ENCODE measurements around the gene SHMT2. TPM values are rescaled to one million over a fixed set of nuclear protein-coding genes. Genes with fewer than 3 reads are reported as not detected.

SHMT2 gene
- total RNA-seq, 1 experiment from 2014 or later: 280 TPM

GRCh38 chr12:57212701-57213057, 16.8 kb upstream of the SHMT2 start:
- no peaks in the 10 kb centered on the region for H3K36me3 ChIP-seq (ENCODE audit: control insufficient read depth in 1 of 2, insufficient read depth in 2 of 2, low read length in 2 of 2)
- no peak overlapping the region for H3K27ac ChIP-seq (ENCODE audit: low read depth, low read length)
- RAD21 ChIA-PET (ENCODE audit: low non-redundant PET in 1 of 2, low total read pairs in 2 of 2, uncharacterized antibody in 2 of 2, unreplicated experiment in 2 of 2): interaction anchor here in 1 of 2 experiments (0.9 to 1.9 kb wide), 2 partner anchors 27 to 30 kb away, joined by 4 to 13 read pairs; no protein-coding TSS in a partner anchor
- no peaks in the 10 kb centered on the region for H3K79me2 ChIP-seq (ENCODE audit: insufficient read depth, low read length)
- ATAC-seq (no peak), DNase-seq (ENCODE audit: low read depth, low spot score) (no peak)
- H3K4me3 ChIP-seq (replicated peaks in 1 of 2; ENCODE audit: low read depth in 1 of 2, low read length in 2 of 2): no peak overlapping the region
- TF ChIP-seq TCF7L2 (IDR thresholded peaks at IDR 0.05; ENCODE audit: borderline replicate concordance, extremely low read depth, insufficient read depth, insufficient read length) (no peak), ZBTB33 (IDR thresholded peaks at IDR 0.05; ENCODE audit: extremely low read depth, insufficient replicate concordance, low read length) (no peak), EGR1 (IDR thresholded peaks at IDR 0.05; ENCODE audit: low read depth) (no peak), EZH2phosphoT487 (IDR thresholded peaks at IDR 0.05; ENCODE audit: borderline replicate concordance) (no peak), ATF3 (IDR thresholded peaks at IDR 0.05) (no peak), POLR2AphosphoS5 (IDR thresholded peaks at IDR 0.05; ENCODE audit: low read depth, low read length) (no peak), CEBPB (IDR thresholded peaks at IDR 0.05; ENCODE audit: low read depth) (no peak), YY1 (IDR thresholded peaks at IDR 0.05; ENCODE audit: extremely low read depth, insufficient replicate concordance, low read depth, low read length) (no peak), SP1 (IDR thresholded peaks at IDR 0.05; ENCODE audit: low read depth) (no peak), FOSL1 (IDR thresholded peaks at IDR 0.05; ENCODE audit: low read depth) (no peak)
- BruUV-seq (replicated peaks): no TSS peak
- H3K4me2 ChIP-seq (ENCODE audit: low read length): no peak overlapping the region
- H3K9me2 ChIP-seq (ENCODE audit: insufficient read depth): no peaks in the 10 kb centered on the region
- H4K20me1 ChIP-seq (ENCODE audit: insufficient read depth): no peaks in the 10 kb centered on the region
- no peak overlapping the region for H3K9ac ChIP-seq (ENCODE audit: low read length)
- POLR2A ChIA-PET: interaction anchor here (1.9 kb wide), 1 partner anchor 30 kb away, joined by 7 read pairs; no protein-coding TSS in a partner anchor
- intact Hi-C loops (cut with micrococcal nuclease): loop anchor here (1.0 to 2.0 kb wide), 3 partner anchors 27 to 240 kb away; no protein-coding TSS in a partner anchor
- CTCF ChIA-PET: interaction anchor here (1.0 to 4.2 kb wide), 10 partner anchors 18 to 243 kb away, joined by 3 to 103 read pairs (median 12); partner anchors contain the start of genes INHBE and SHMT2
- H3K27me3 ChIP-seq (ENCODE audit: insufficient read depth, low read length): no peaks in the 10 kb centered on the region
- no peaks in the 10 kb centered on the region for H3K9me3 ChIP-seq (ENCODE audit: control insufficient read depth in 1 of 2, insufficient read depth in 1 of 2, low read depth in 1 of 2, low read length in 2 of 2)
- H2AFZ ChIP-seq (ENCODE audit: low read depth, low read length, poor library complexity, severe bottlenecking): no peak overlapping the region
- H3K4me1 ChIP-seq (ENCODE audit: control insufficient read depth in 1 of 2, insufficient read depth in 2 of 2, low read length in 2 of 2): peaks cover 17 to 42% of the 10 kb centered on the region in 2 experiments
